ENCODE measurements around the gene KAT2A.
"Not testable (repeated sequence)": the region's sequence is repeated elsewhere in the genome, so short reads cannot be mapped to it uniquely, and the experiment has no call there.

KAT2A gene

DNA sequence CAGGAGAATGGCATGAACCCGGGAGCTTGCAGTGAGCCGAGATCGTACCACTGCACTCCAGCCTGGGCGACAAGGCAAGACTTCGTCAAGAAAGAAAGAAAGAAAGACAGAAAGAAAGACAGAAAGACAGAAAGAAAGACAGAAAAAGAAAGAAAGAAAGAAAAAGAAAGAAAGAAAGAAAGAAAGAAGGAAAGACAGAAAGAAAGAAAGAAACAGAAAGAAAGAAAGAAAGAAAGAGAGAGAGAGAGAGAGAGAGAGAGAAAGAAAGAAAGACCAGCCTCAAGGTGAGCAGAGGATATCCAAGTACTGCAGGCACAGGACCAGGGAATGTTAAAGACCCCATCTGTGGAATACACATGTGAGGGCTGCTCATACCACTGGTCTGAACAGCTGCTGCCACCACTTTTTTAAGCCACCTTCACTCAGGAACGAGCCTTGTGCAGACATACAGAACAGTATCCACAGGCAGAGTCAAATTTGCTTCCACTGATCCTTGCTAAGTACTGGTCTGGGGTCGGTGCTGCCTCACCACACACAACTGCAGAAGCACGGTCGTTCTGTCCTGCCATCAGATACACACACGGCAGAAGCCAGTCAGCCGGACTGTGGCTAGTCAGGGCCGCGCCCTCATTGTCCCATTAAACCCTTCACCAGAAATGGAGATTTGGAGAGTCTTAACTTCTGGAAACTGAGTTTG lies 25.9 kb upstream of the KAT2A start:
- H3K27ac ChIP-seq (ENCODE audit: low read depth, low read length), result no peak overlapping the region
- H3K27me3 ChIP-seq (ENCODE audit: control insufficient read depth, insufficient read depth, low read length), result no peaks in the 10 kb centered on the region
- H3K9ac ChIP-seq (ENCODE audit: low read length), result no peak overlapping the region
- H3K4me3 ChIP-seq (ENCODE audit: low read length), result no peak overlapping the region
- H3K4me1 ChIP-seq (ENCODE audit: control insufficient read depth, insufficient read depth, low read length), result no peaks in the 10 kb centered on the region
- H3K36me3 ChIP-seq (ENCODE audit: control insufficient read depth, insufficient read depth, low read length), result peaks cover 14% of the 10 kb centered on the region

DNA sequence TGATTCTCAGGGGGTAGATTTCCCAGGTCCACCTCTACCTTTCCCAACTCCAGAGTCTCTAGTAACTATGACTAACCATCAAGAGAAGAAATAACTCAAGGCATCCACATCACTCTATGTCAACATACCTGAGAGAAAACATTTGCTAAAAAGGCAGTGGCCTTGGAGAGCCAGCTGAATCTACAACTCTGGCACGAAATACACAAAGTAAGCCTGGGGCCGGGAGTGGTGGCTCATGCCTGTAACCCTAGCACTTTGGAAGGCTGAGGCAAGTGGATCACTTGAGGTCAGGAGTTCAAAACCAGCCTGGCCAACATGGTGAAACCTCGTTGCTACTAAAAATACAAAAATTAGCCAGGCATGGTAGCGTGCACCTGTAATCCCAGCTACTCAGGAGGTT lies 22.0 kb upstream of the KAT2A start:
- H3K4me3 ChIP-seq (ENCODE audit: low read length); H3K4me1 ChIP-seq (ENCODE audit: control insufficient read depth, insufficient read depth, low read length); H3K27me3 ChIP-seq (ENCODE audit: control insufficient read depth, insufficient read depth, low read length); H3K27ac ChIP-seq (ENCODE audit: low read depth, low read length); H3K9ac ChIP-seq (ENCODE audit: low read length): not testable (repeated sequence)
- H3K36me3 ChIP-seq (ENCODE audit: control insufficient read depth, insufficient read depth, low read length), result peaks cover 15% of the 10 kb centered on the region

GRCh38 chr17:42142371-42142896 lies 21.3 kb upstream of the KAT2A start:
- H3K27me3 ChIP-seq (ENCODE audit: control insufficient read depth, insufficient read depth, low read length), result no peaks in the 10 kb centered on the region
- H3K27ac ChIP-seq (ENCODE audit: low read depth, low read length), result no peak overlapping the region

GRCh38 chr17:42141382-42141781 lies 20.2 kb upstream of the KAT2A start:
- Histone ChIP-seq H3K4me1 (ENCODE audit: control insufficient read depth, insufficient read depth, low read length) (peaks cover 10% of the 10 kb centered on the region), H3K9ac (ENCODE audit: low read length) (no peak overlapping the region), H3K27me3 (ENCODE audit: control insufficient read depth, insufficient read depth, low read length) (no peaks in the 10 kb centered on the region), H3K36me3 (ENCODE audit: control insufficient read depth, insufficient read depth, low read length) (peaks cover 15% of the 10 kb centered on the region), H3K27ac (ENCODE audit: low read depth, low read length) (no peak overlapping the region), H3K4me3 (ENCODE audit: low read length) (no peak overlapping the region)

More at GRCh38 chr17:42142371-42142896, 21.3 kb upstream of the KAT2A start:
- no peak overlapping the region for H3K9ac ChIP-seq (ENCODE audit: low read length)
- H3K4me1 ChIP-seq (ENCODE audit: control insufficient read depth, insufficient read depth, low read length), result peaks cover 10% of the 10 kb centered on the region
- H3K36me3 ChIP-seq (ENCODE audit: control insufficient read depth, insufficient read depth, low read length), result peaks cover 15% of the 10 kb centered on the region
- H3K4me3 ChIP-seq (ENCODE audit: low read length), result no peak overlapping the region

GRCh38 chr17:42140690-42141089 lies 19.5 kb upstream of the KAT2A start:
- not testable (repeated sequence) for H3K27ac ChIP-seq (ENCODE audit: low read depth, low read length); H3K9ac ChIP-seq (ENCODE audit: low read length); H3K4me3 ChIP-seq (ENCODE audit: low read length); H3K27me3 ChIP-seq (ENCODE audit: control insufficient read depth, insufficient read depth, low read length); H3K4me1 ChIP-seq (ENCODE audit: control insufficient read depth, insufficient read depth, low read length)
- peaks cover 15% of the 10 kb centered on the region for H3K36me3 ChIP-seq (ENCODE audit: control insufficient read depth, insufficient read depth, low read length)

GRCh38 chr17:42138749-42139492 lies 17.8 kb upstream of the KAT2A start:
- no peak overlapping the region for H3K9ac ChIP-seq (ENCODE audit: low read length)
- no peaks in the 10 kb centered on the region for H3K27me3 ChIP-seq (ENCODE audit: control insufficient read depth, insufficient read depth, low read length)
- peaks cover 10% of the 10 kb centered on the region for H3K4me1 ChIP-seq (ENCODE audit: control insufficient read depth, insufficient read depth, low read length)
- H3K27ac ChIP-seq (ENCODE audit: low read depth, low read length), result peak overlapping the region; percentile 30
- no peak overlapping the region for H3K4me3 ChIP-seq (ENCODE audit: low read length)
- H3K36me3 ChIP-seq (ENCODE audit: control insufficient read depth, insufficient read depth, low read length), result peaks cover 15% of the 10 kb centered on the region

GRCh38 chr17:42136654-42137051 lies 15.5 kb upstream of the KAT2A start:
- Histone ChIP-seq H3K36me3 (ENCODE audit: control insufficient read depth, insufficient read depth, low read length) (peaks cover 5% of the 10 kb centered on the region), H3K4me3 (ENCODE audit: low read length) (peak overlapping the region; percentile 12), H3K9ac (ENCODE audit: low read length) (no peak overlapping the region), H3K4me1 (ENCODE audit: control insufficient read depth, insufficient read depth, low read length) (peaks cover 10% of the 10 kb centered on the region), H3K27ac (ENCODE audit: low read depth, low read length) (no peak overlapping the region), H3K27me3 (ENCODE audit: control insufficient read depth, insufficient read depth, low read length) (no peaks in the 10 kb centered on the region)

DNA sequence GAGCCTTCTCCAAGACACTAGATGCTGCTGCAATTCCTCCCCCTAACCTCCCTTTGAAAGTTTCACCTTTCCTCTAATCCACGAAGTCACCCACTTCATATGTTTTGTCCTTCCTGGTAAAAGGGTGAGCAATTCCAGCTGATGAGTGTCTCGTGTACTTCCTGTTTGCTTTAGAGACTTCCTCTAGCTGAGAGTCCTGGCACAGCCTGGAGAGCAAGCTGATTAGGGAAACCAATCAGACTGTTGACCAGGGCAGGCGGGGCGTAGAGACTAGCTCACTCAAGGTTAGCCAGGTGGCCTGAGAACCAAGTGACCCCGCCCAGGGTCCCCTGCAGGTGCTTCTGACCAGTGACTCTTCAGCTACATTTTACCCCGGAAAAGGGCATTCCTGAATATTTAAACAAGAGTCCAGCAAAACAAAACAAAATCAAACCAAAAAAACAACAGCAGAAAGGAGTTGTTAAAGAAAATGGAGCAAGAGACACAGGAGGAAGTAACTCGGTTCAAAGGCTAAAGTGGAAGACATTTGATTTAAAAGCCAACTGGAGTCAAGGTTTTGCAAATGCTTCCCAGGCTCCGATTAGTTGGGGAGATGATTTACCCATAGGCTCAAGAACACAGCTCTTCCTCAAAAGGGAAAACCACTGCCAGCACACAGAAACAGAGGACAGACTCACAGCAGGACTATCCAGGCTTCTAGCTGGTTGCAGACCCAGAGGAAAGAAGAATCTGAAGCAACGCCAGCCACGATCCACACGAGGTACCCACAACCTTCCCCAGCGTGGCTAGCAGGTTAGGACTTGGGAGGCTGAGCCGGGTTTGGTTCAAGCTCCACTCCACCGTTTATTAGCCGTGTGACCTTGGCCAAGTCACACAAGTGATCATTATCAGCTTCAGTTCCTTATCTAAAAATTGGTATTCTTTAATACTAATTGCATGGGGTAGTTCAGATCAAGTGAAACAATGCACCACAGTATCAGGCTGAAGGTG lies 14.8 kb upstream of the KAT2A start:
- peak overlapping the region; percentile 12 for H3K4me3 ChIP-seq (ENCODE audit: low read length)
- H3K9ac ChIP-seq (ENCODE audit: low read length), result no peak overlapping the region
- no peaks in the 10 kb centered on the region for H3K36me3 ChIP-seq (ENCODE audit: control insufficient read depth, insufficient read depth, low read length)
- peak overlapping the region; percentile 6 for H3K27ac ChIP-seq (ENCODE audit: low read depth, low read length)
- no peaks in the 10 kb centered on the region for H3K27me3 ChIP-seq (ENCODE audit: control insufficient read depth, insufficient read depth, low read length)
- peaks cover 10% of the 10 kb centered on the region for H3K4me1 ChIP-seq (ENCODE audit: control insufficient read depth, insufficient read depth, low read length)

DNA sequence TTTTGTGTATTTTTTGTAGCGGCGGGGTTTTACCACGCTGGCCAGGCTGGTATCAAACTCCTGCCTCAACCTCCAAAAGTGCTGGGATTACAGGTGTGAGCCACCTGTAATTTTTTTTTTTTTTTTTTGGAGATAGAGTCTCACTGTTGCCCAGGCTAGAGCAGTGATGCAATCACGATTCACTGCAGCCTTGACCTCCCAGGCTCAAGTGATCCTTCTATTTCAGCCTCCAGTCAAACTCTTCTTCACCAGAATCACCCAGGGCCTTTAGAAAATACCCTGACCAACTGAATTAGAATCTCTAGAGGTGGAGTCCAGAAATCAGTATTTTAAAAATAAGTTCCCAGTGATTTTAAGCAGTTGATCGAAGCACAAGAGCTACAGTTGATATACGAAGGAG lies 14.0 kb upstream of the KAT2A start:
- no peaks in the 10 kb centered on the region for H3K27me3 ChIP-seq (ENCODE audit: control insufficient read depth, insufficient read depth, low read length)
- H3K27ac ChIP-seq (ENCODE audit: low read depth, low read length), result no peak overlapping the region
- no peak overlapping the region for H3K9ac ChIP-seq (ENCODE audit: low read length)
- H3K4me1 ChIP-seq (ENCODE audit: control insufficient read depth, insufficient read depth, low read length), result peaks cover 10% of the 10 kb centered on the region
- H3K36me3 ChIP-seq (ENCODE audit: control insufficient read depth, insufficient read depth, low read length), result no peaks in the 10 kb centered on the region
- H3K4me3 ChIP-seq (ENCODE audit: low read length), result no peak overlapping the region

- H3K27ac ChIP-seq (ENCODE audit: low read depth, low read length), result no peak overlapping the region
- no peak overlapping the region for H3K4me3 ChIP-seq (ENCODE audit: low read length)
- H3K36me3 ChIP-seq (ENCODE audit: control insufficient read depth, insufficient read depth, low read length), result peaks cover 13% of the 10 kb centered on the region
- no peak overlapping the region for H3K9ac ChIP-seq (ENCODE audit: low read length)
- peaks cover 4% of the 10 kb centered on the region for H3K4me1 ChIP-seq (ENCODE audit: control insufficient read depth, insufficient read depth, low read length)
- H3K27me3 ChIP-seq (ENCODE audit: control insufficient read depth, insufficient read depth, low read length), result no peaks in the 10 kb centered on the region
Observed at GRCh38 chr17:42133461-42134041, 12.4 kb upstream of the KAT2A start.

DNA sequence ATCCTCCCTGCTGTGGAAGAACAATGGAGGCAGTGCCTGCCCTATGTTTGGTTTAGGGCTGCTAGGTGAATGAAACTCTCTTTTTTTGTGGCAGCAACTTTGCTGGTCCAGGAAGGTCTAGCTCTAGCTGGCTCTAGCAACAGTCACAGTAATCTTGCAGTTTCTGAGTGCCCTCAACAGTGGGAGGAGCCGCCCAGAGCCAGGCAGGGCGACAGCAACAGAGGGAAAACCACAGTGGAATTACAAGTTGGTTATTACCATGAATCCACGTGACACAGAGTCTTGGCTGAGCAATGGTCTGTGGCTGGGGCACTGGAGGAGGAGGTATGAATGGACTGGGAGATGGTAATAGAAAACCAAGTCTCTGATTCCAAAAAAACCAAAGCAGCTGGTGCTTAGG lies 11.8 kb upstream of the KAT2A start:
- no peak overlapping the region for H3K27ac ChIP-seq (ENCODE audit: low read depth, low read length)
- H3K36me3 ChIP-seq (ENCODE audit: control insufficient read depth, insufficient read depth, low read length), result peaks cover 15% of the 10 kb centered on the region
- no peaks in the 10 kb centered on the region for H3K27me3 ChIP-seq (ENCODE audit: control insufficient read depth, insufficient read depth, low read length)
- no peaks in the 10 kb centered on the region for H3K4me1 ChIP-seq (ENCODE audit: control insufficient read depth, insufficient read depth, low read length)
- no peak overlapping the region for H3K9ac ChIP-seq (ENCODE audit: low read length)
- H3K4me3 ChIP-seq (ENCODE audit: low read length), result no peak overlapping the region
